Subcutaneous abdominal adipose tissue (tissue), 5 donors: ENCODE data around the gene LRRTM4.
"Not testable (repeated sequence)": the region's sequence is repeated elsewhere in the genome, so short reads cannot be mapped to it uniquely, and the experiment has no call there.

Source experiments
- H3K27ac ChIP-seq: one replicate; pipeline ENCODE4 v1.7.0; 2013; ENCODE audit warnings: low read depth, mild to moderate bottlenecking, inconsistent platforms, low read length, moderate library complexity
- H3K27me3 ChIP-seq, 5 donors: one replicate each; pipeline ENCODE4 v1.7.0; 2013; ENCODE audit warnings: low read length in 5 of 5, inconsistent platforms in 1 of 5; ENCODE audit not compliant: control insufficient read depth in 5 of 5, insufficient read depth in 4 of 5
- H3K36me3 ChIP-seq, 5 donors: one replicate each; pipeline ENCODE4 v1.7.0; 2013; ENCODE audit warnings: low read length in 5 of 5; ENCODE audit not compliant: control insufficient read depth in 5 of 5, insufficient read depth in 5 of 5
- H3K4me1 ChIP-seq, 5 donors: one replicate each; pipeline ENCODE4 v1.7.0; 2013; ENCODE audit warnings: low read length in 5 of 5, mild to moderate bottlenecking in 3 of 5, moderate library complexity in 1 of 5; ENCODE audit not compliant: control insufficient read depth in 5 of 5, insufficient read depth in 5 of 5
- H3K4me3 ChIP-seq, 5 donors: one replicate each; pipeline ENCODE4 v1.7.0; 2013; ENCODE audit warnings: low read length in 5 of 5, low read depth in 1 of 5
- H3K9ac ChIP-seq, 5 donors: one replicate each; pipeline ENCODE4 v1.7.0; 2013; ENCODE audit warnings: low read length in 5 of 5, mild to moderate bottlenecking in 4 of 5, moderate library complexity in 3 of 5
- H3K9me3 ChIP-seq, 5 donors: one replicate each; pipeline ENCODE4 v1.7.0; 2013; ENCODE audit warnings: low read length in 5 of 5; ENCODE audit not compliant: control insufficient read depth in 5 of 5
- donor health status: healthy.
- donor health status: healthy.
- donor health status: healthy.
- donor health status: healthy.
- donor health status: healthy.

LRRTM4 gene

GRCh38 chr2:77193858-77194448 lies 328.2 kb downstream of the LRRTM4 start:
- no peak overlapping the region for H3K9ac ChIP-seq
- H3K27me3 ChIP-seq: no peaks in the 10 kb centered on the region
- H3K27ac ChIP-seq: no peak overlapping the region
- no peaks in the 10 kb centered on the region for H3K36me3 ChIP-seq
- H3K9me3 ChIP-seq: no peaks in the 10 kb centered on the region
- no peak overlapping the region for H3K4me3 ChIP-seq
- H3K4me1 ChIP-seq: no peaks in the 10 kb centered on the region

GRCh38 chr2:77192811-77193289 lies 329.3 kb downstream of the LRRTM4 start:
- no peaks in the 10 kb centered on the region for H3K4me1 ChIP-seq
- H3K36me3 ChIP-seq: no peaks in the 10 kb centered on the region
- H3K27me3 ChIP-seq: no peaks in the 10 kb centered on the region
- H3K4me3 ChIP-seq: no peak overlapping the region
- H3K27ac ChIP-seq: no peak overlapping the region
- H3K9me3 ChIP-seq: peaks cover 0 to 2% (median 0%) of the 10 kb centered on the region in 5 donors
- no peak overlapping the region for H3K9ac ChIP-seq

GRCh38 chr2:77191665-77192064 lies 330.5 kb downstream of the LRRTM4 start:
- peaks cover 0 to 2% (median 0%) of the 10 kb centered on the region in 5 donors for H3K9me3 ChIP-seq
- no peaks in the 10 kb centered on the region for H3K27me3 ChIP-seq
- no peaks in the 10 kb centered on the region for H3K36me3 ChIP-seq
- no peak overlapping the region for H3K9ac ChIP-seq
- H3K27ac ChIP-seq: no peak overlapping the region
- no peaks in the 10 kb centered on the region for H3K4me1 ChIP-seq
- no peak overlapping the region for H3K4me3 ChIP-seq

GRCh38 chr2:77190721-77191346 lies 331.3 kb downstream of the LRRTM4 start:
- Histone ChIP-seq H3K36me3 (no peaks in the 10 kb centered on the region), H3K4me3 (no peak overlapping the region), H3K4me1 (no peaks in the 10 kb centered on the region), H3K27ac (no peak overlapping the region), H3K9me3 (peaks cover 0 to 2% (median 0%) of the 10 kb centered on the region in 5 donors), H3K27me3 (no peaks in the 10 kb centered on the region), H3K9ac (no peak overlapping the region)

- Histone ChIP-seq H3K27ac (no peak overlapping the region), H3K9ac (no peak overlapping the region), H3K36me3 (no peaks in the 10 kb centered on the region), H3K27me3 (no peaks in the 10 kb centered on the region), H3K9me3 (peaks cover 0 to 6% (median 0%) of the 10 kb centered on the region in 5 donors), H3K4me1 (no peaks in the 10 kb centered on the region), H3K4me3 (no peak overlapping the region)
Observed at GRCh38 chr2:77185052-77185451, 337.1 kb downstream of the LRRTM4 start.

- Histone ChIP-seq H3K9me3 (peaks cover 0 to 3% (median 0%) of the 10 kb centered on the region in 5 donors), H3K9ac (no peak overlapping the region), H3K27ac (no peak overlapping the region), H3K36me3 (no peaks in the 10 kb centered on the region), H3K27me3 (no peaks in the 10 kb centered on the region), H3K4me3 (no peak overlapping the region), H3K4me1 (peaks cover 0 to 3% (median 0%) of the 10 kb centered on the region in 5 donors)
Observed at GRCh38 chr2:77179297-77179696, 342.9 kb downstream of the LRRTM4 start.

GRCh38 chr2:77175266-77175780 lies 346.9 kb downstream of the LRRTM4 start:
- not testable (repeated sequence) for H3K27me3 ChIP-seq, H3K9me3 ChIP-seq, H3K4me3 ChIP-seq

GRCh38 chr2:77169426-77169825 lies 352.8 kb downstream of the LRRTM4 start:
- no peaks in the 10 kb centered on the region for H3K4me1 ChIP-seq
- H3K36me3 ChIP-seq: no peaks in the 10 kb centered on the region
- no peak overlapping the region for H3K9ac ChIP-seq
- H3K27ac ChIP-seq: no peak overlapping the region
- H3K27me3 ChIP-seq: no peaks in the 10 kb centered on the region
- no peak overlapping the region for H3K4me3 ChIP-seq
- peaks cover 0 to 5% (median 0%) of the 10 kb centered on the region in 5 donors for H3K9me3 ChIP-seq

More at GRCh38 chr2:77175266-77175780, 346.9 kb downstream of the LRRTM4 start:
- not testable (repeated sequence) for H3K36me3 ChIP-seq, H3K4me1 ChIP-seq, H3K27ac ChIP-seq, H3K9ac ChIP-seq

- not testable (repeated sequence) for H3K9ac ChIP-seq, H3K4me3 ChIP-seq, H3K4me1 ChIP-seq, H3K9me3 ChIP-seq, H3K27ac ChIP-seq, H3K36me3 ChIP-seq, H3K27me3 ChIP-seq
Observed at GRCh38 chr2:77164021-77164420, 358.2 kb downstream of the LRRTM4 start.

GRCh38 chr2:77161009-77161408 lies 361.2 kb downstream of the LRRTM4 start:
- no peaks in the 10 kb centered on the region for H3K27me3 ChIP-seq
- no peaks in the 10 kb centered on the region for H3K4me1 ChIP-seq

More at GRCh38 chr2:77161009-77161408, 361.2 kb downstream of the LRRTM4 start:
- Histone ChIP-seq H3K9me3 (peaks cover 0 to 7% (median 2%) of the 10 kb centered on the region in 5 donors), H3K4me3 (no peak overlapping the region), H3K36me3 (no peaks in the 10 kb centered on the region), H3K27ac (no peak overlapping the region), H3K9ac (no peak overlapping the region)
